SH-SY5Y (cell line): ENCODE results near the gene DPP10.

Experiments
- GATA2 ChIP-seq: IDR thresholded peaks from 2 replicates; pipeline ENCODE4 v1.6.1; 2011; ENCODE audit warnings: mild to moderate bottlenecking, low read depth, low read length
- GATA3 ChIP-seq: IDR thresholded peaks from 2 replicates; pipeline ENCODE4 v1.6.1; 2011; ENCODE audit warnings: low read depth, mild to moderate bottlenecking, low read length, moderate library complexity

GRCh38 chr2:114406347-114406746, 36.1 kb upstream of the DPP10 start:
- TF ChIP-seq GATA2 (no peak), GATA3 (no peak)
